ENCODE measurements around the gene LARP6.

- no peak for TF ChIP-seq CTCF (IDR thresholded peaks at IDR 0.05; ENCODE audit: low read depth, low read length, missing input control)
- TF ChIP-seq EGR1 (IDR thresholded peaks at IDR 0.05; ENCODE audit: low read depth in 2 of 2), result no peak
- TF ChIP-seq ZBTB33 (IDR thresholded peaks at IDR 0.05), result no peak
- no peak for TF ChIP-seq TAF1 (conservative IDR thresholded peaks at IDR 0.05)
- no peak for TF ChIP-seq JUND (IDR thresholded peaks at IDR 0.05)
- TF ChIP-seq REST (IDR thresholded peaks at IDR 0.05), result no peak
- no peak for TF ChIP-seq RXRA (IDR thresholded peaks at IDR 0.05)
These were observed 28.4 kb upstream of the LARP6 start for GRCh38 chr15:70882361-70882760.
